ENCODE results near the gene LPCAT1.
"Not testable (repeated sequence)": the region's sequence is repeated elsewhere in the genome, so short reads cannot be mapped to it uniquely, and the experiment has no call there.

Gene LPCAT1

DNA sequence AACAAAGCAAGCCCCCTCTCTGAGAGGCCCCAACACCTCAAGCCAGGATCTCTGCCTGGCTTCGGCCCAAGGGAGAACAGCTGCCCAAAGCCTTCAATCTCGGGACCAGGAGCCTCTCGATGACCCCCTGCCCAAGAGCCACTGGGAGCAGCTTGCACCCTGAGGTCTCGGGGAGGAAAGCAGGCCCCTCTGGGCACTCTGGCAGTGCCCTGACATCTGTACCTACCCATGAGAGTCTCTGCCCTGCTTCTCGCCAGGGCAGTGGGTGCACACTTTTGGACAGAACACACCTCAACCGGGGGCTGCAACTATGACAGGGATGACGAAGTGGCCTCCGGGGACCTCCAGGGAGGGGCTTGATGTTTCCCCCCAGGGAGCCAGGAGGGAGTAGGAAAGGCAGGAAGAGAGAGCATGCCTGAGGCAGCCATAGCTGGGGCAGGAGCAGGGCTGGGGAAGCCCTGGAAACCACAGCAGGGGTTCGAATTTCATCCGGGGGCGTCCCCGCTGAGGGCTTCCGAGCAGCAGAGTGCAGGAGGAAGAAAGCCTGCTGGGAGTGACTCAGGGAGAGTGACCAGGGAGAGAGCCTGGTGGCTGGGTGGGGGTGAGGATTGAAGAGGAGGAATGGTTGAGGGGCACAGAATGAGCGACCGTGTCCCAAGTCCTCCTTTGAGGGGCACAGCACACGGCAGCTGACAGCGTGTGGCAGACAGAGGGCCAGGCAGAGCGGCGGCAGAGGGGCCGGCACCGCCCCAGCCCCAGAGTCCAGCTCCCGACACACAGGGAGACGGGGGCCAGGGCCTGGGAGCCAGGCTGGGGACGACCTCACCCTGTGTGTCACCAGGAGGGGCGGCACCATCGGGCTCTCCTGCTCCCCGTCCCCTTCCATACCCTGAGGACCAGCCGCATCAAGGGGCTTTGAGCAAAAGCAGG, 1.8 kb downstream of the LPCAT1 start:
- DNase-seq, result peak; percentile 71 to 88

DNA sequence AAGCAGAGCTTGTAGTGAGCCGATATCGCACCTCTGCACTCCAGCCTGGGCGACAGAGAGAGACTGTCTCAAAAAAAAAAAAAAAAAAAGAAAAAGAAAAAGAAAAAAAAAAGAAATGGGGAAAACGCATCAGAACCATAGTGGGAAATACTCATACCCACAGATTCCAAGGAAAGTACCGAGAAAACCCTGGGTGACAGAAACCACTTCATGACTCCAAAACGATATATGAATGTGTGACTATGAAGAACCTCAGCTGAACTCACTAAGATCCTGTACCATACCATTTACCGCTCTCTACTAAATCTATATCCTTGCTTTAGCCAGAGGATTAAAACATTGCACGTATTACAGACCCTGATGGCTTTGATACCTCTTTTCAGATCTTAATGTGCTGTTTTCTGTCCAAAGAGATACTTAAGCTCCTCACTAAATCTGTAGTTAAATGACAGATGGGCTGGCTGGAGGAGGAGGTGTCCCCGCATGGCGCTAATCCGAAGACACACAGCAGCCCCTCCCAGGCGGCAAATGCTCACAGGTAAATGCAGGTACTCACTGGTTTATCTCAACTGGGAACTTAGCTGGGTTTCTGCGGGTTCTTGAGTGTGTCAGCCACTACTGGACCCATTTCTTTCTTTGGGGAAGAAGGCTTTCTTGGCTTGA, 2.8 kb downstream of the LPCAT1 start:
- DNase-seq, result no peak

DNA sequence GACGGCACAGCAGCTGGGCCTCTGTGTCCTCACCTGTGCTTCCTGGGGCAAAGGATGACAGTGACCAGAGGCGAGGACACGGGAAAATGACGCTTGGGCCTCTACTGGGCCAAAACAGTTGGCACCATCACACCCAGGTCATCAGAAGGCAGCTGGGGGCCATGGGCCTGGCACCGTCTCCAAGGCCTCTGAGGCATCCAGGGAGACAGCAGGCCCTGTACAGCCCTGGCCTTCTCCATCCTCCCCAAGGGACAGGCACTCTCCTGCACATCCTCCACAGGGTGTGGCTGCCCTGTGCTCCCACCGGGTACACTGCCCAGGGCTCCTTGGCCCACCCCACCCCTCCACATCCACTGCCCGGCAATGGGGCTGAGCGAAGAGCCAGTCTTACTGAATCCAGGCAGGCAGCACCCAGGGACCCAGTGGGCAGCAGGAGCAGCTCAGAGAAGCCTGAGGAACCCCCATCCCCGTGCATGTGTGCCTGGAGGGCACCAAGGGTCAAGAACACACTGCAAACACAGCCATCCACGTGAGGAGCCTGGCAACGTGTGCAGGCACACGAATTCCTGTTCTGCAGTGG, 4.0 kb downstream of the LPCAT1 start:
- no peak for DNase-seq

DNA sequence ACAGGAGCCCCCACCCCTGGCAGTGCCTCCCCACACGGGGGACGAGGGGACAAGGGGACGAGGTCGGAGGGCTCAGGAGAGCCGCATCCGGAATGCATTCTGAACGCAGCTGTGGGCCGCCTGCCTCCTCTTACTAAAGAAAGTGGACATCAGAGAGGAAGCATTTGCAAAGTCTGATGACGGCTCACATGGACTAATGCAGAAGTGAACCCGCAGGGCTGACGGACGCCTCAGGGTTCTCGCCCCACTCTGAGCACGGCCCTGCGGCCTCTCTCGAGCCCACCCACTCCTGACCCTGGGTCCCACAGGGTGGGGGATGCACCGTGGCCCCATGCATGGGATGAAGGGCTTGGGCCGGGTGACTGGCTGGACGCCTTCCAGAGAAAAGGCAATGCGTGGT, 5.9 kb downstream of the LPCAT1 start:
- DNase-seq, result no peak

DNA sequence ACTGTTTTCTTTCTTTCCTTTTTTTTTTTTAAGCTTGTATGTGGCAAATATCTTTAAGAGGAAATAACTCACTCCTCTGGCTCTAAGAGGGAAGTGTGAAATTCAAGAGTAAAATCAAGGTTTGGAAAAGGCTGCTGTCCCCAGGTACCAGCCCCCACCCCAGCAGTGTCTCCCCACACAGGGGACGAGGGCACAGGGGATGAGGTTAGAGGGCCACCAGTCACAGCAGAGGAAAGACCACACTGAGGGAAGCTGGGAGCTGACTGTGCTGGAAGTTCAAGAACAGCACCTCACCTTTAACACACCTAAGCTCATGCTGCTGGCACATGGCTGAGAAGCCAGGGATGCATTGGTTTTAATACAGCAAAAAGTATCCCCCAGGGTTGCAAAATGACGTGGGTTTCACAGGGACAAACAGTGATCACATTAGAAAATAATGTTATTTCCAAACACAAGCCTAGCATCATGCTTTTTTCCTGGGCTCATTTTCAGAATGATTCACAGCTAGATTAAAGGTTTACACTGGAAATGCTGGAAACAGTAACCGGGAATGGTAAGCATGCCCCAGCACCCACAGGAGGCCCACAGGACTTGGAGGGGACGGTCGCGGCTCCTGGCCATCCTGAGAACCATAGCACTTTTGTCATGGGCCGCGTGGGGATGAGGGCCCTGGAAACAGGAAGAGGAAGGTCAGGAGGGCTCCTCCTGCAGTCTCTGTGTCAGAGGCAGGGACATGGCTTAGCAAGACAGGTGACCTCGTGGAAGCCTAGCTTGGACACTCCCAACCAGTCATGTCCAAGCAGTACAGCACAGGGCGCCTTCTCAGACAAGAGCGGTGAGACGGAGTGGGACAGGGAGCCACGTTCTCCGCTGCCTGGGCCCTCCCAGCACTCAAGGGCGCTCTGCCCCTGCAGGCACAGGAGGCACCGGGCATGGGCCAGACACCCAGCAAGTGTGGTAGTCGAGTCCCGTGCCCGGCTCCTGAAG, 6.9 kb downstream of the LPCAT1 start:
- no peak for DNase-seq

DNA sequence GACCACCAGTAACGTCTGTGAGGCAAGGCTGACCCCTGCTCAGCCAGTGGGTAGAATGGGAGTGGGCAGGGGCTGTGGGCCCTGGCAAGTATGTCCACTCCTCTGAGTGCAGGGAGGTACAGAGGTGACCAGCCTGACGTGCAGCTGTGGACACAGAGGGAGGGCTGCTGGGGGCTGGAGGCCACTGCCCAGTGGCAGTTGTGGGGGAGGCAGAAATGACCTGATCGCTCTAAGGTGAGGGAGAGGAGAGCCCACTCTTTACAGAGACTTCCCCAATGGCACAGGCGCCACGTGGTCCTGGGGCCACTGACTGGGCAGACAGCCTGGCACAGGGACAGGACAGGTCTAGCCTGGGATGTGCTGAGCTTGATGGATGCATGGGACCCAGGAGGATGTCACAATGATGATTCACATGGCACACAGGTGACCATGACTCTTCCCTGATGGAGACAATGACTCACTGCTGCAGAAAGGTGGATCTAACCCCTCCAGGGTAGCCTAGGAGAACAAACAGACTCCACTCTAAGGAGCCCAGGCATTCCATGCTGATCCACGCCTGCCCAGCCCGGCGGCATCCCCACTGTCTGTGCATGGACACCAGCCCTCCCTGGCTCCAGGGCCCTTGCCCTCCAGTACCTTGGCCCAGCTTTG, 7.7 kb downstream of the LPCAT1 start:
- DNase-seq, result no peak

DNA sequence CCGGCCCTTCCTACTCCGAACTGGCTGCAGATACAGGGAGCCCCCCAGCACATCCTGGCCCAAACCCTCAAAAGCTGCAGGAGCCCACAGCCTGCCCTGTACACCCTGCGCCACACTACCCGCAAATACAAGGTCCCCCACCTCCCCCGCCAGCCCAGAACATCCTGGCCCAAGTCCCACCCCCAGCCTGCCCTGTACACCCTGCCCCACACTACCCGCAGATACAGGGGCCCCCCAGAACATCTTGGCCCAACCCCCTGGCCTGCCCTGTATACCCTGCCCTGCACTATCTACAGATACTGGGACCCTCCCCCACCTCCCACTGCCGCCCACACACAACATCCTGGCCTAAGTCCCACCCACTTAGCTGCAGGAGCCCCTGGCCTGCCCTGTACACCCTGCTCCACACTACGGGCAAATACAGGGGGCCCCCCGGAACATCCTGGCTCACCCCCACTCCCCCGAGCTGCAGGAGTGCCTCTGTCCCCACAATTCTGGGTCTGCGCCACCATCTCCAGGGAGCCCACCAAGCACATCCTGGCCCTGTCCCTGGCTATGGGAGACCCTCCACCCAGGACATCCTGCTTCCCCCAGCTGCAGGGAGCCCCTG, 8.3 kb downstream of the LPCAT1 start:
- DNase-seq, result no peak

DNA sequence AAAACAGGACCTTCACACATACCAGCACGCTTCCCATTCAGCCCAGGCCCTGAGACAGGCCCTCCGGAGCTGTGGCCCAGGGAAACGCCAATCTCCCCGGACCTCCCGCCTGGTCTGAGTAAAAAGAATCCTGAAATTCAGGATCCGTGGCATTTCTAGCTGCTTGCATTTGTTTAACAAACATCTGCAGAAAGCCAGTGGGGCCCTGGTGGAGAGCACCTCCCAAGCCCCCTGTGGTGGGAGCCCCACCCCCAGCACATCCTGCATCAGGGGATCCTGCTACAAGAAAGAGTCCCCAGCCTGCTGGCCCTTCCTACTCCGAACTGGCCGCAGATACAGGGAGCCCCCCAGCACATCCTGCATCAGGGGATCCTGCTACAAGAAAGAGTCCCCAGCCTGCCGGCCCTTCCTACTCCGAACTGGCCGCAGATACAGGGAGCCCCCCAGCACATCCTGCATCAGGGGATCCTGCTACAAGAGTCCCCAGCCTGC, 8.9 kb downstream of the LPCAT1 start:
- not testable (repeated sequence) for DNase-seq

DNA sequence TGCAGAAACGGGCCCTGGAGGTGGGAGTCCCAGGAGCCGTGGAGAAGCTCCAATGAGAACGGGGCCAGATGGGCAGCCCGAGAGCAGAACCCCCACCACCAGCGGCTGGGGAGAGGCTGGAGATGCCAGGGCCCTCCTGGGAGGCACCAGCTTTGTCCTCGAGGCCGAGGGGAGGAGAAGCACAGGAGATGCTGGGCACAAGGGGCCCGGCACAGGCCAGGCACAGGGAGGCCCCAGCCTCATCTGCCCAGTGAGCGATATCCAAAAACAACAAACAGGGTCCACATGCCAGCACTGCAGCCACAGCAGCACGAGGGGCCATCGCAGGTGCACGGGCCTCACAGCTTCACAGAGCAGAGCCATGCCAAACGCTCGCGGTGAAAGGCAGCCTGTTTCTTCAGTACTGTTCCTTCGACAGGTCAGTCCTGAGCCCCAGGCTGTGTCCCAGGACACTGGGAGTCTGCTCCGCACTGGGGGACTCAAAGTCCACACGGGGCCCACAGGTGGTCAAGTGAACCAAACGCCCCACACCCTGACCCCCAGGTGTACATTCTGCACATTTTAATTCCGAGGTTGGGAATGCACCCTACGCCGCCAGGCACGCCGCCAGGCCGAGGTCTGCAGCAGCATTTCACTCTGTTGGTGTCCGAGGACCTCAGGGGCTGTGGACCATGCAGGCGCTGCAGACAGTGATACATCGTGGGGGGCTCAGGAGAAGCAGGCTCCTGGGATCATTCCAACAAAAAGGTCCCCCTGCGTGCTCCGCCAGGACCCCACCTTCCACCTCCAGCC, 9.5 kb downstream of the LPCAT1 start:
- no peak for DNase-seq

DNA sequence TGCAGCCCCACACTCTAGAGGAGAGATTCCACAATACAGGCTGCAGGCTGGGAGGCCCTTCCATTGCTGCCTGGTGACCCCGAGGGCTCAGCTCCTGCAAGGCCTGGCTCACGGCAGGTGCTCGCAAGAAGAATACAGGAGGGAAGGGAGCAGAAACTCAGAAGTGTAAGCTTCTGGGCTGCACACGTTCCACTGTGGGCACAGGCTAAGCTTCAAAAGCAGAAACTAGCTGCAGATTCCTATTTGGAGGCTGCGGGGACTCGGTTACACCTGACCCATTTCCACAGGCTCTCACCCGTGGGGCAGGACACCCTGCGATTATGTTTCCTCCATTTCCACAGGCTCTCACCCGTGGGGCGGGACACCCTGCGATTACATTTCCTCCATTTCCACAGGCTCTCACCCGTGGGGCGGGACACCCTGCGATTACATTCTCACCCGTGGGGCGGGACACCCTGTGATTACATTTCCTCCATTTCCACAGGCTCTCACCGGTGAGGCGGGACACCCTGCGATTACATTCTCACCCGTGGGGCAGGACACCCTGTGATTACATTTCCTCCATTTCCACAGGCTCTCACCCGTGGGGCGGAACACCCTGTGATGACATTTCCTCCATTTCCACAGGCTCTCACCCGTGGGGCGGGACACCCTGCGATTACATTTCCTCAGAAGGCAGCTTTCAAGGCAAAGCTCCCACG, 10.3 kb downstream of the LPCAT1 start:
- DNase-seq, result no peak

DNA sequence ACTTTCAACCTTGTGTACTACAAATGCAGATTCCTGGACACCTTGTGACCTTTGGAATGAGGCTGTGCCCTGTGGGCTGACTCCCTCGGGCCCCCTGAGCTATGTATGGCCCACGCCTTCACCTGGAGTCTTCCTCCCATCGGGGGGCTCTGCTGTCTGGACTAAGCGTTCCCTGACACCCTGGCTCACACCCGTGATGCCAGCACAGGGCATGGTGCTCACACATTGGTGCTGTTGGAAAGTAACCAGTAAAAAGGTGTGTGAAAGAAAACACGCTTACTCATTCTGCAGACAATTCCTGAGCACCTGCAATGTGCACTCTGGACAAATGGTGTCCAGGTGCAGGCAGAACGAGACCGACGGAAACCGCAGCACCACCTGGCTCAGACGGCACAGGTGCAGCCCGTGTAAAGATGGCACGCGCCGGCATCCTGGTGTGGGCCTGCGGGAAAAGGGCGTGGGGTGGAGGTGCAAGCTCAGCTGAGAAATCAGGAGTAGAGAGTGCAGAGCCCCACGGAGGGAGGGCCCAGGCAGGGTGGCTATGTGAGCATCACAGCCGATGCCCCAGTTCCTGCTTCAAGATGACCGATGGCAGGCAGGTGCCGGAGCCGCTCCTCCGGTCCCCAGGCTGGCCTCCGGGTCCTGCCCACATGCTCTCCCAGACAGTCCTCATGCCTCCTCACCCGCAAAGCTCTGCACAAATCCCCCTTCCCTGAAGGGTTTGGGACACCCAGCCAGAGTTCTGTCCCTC, 11.0 kb downstream of the LPCAT1 start:
- no peak for DNase-seq

DNA sequence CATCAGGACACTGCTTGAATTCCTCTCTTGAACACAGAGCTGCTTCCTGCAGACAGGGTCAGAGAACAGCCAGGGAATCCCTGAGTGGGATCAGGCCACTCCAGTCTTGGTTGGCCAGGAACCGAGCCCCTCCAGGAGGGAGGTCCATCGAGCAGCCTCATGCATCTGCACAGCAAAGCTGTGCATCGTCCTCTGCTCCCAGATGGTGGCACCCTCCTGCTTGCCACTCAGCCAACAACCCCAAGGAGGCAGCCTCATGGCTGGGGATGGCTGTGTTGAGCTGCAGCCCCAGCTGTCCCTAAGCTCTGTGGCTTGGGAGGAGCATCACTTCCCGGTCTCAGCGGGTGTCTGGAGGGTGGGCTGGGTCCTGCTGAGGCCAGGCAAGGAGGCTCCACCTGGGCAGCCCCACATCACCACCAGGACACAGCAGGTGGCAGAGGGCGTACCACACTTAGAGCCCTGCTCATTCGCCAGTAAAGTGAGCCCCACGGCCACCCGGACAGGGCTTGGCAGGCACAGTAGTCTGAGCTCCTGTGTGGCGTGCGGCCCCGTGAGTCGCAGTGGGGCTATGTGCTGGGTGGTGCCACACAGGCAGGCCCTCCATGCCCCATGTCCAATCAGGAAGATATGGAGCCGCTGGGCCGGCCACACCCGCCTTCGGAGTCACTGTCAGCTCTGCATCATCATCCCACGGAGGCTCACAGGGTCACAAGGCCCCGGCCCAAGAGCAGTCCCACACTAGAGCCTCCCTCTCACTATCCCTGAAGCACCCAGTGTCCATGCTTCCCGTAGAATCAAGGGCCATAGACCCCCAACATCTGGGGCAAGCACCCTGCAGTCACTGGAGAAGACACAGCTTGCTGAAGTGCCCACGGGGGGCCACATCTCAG, 11.9 kb downstream of the LPCAT1 start:
- DNase-seq, result peak in 1 of 2 experiments; percentile 29

DNA sequence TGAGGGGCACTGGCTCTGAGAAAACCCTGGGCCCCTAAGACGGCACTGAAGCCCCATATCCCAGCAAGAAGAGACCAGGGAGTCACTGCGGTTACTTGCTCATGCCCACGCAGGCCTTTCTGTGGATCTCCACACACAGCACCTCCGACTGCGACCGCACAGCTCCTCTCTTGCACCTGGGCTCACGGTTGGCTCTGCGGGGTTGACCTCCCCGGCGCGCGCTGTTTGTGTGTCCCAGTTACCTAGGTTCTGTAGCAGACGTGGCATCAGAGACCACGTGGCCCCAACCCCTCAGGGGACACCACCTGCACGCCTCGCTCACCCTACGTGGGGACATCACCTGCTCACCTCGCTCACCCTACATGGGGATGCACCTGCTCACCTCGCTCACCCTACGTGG, 12.7 kb downstream of the LPCAT1 start:
- no peak for DNase-seq

DNA sequence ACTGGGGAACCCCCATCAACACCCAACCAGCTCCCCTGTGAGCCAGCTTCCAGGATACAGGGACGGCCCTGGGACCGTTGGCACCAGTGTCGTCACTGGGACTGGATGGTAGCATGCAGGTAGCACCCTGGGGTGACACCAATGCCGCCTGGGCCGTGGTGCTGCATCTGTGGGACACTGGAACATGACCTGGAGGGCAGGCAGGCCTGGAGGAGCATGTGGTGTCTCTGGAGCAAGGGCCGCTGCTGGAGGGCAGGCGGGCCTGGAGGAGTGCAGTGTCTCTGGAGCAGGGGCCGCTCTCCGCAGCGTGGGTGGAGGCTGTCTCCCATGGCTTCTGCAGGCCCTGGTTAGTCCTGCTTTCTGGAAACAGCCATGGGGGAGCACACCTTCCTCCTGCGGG, 13.1 kb downstream of the LPCAT1 start:
- DNase-seq, result no peak

DNA sequence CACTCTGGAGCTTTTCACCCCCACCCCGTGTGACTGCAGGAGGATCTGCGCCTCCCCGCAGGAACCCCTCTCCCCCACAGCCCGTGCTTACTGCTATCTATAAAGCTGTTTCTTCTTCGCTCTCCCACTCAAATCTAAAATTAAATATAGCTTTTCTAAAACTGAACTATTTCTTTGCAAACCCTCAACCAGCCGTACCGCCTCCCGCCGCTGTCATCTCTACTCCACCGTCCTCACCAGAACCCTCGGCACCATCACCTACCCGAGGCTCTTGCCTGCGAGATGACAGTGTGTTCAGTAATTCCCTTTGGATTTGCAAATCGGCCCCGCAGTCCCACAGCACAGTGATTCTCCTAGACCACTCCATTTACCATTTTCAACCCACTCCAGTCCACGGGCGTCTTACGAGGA, 13.6 kb downstream of the LPCAT1 start:
- DNase-seq, result no peak

DNA sequence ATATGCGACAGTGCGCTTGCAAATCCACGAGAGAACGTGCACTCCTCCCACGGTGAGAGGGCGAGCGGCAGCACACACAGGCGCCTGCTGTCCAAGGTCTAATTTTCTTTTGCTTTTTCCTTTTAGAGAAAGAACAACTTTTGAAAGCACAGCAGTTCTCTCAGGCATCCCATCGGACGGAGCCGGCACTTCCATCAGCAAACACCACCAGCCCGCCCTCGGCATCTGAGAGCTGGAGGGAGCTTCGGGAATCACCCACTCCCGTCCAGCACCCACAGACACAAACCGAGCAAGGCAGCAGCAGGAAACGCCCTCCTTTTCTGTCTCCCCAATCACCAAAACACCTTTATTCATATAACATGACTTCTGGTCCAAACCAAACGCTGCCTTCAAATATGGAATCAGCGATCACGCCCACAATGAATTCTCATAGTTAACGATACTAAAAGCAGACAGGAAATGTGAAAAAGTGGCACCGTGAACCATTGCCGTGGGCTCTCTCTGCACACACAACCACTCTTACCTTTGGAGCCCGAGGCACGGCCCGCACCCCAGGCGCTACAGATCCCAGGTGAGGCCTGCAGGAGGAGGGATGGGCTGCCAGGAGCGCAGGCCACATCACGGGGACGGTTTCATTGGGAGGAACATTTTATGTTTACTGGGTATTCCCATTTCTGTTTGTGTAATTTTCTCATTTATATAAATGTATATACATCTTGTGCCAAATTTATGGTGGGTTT, 14.2 kb downstream of the LPCAT1 start:
- DNase-seq, result no peak

DNA sequence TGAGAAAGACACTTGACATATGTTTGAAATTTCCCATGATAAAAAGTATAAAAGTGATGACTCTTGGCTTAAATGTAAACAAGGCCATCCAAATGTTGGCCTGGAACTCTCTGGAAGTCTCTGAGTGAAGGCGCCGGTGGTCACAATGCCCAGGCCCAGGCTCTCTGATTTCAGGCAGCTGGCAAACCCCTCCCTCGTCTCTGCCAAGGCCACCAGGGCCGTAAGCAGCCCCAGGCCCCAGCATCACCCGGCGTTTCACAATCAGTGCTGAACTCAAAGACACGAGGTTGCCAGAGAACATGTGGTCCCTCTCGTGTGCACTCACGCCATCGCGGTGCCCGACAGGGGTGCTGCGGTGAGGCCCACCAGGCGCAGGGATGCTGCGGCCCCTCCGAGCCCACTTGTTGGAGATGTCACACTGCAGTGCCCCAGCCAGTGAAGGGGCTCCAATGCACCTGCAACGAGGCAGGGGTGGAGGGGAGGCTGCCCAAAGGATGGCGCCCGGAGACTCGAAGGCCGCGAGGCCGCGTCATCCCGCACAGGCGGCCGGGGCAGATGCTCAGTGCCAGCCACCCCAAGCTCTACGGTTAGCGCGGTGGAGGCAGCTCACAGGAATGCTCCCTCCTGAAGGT, 15.0 kb downstream of the LPCAT1 start:
- no peak for DNase-seq

Data from Kasumi-1 (cell line).